Upper lobe of left lung (tissue), 6 donors: Measurements from ENCODE around the gene MSI1. TPM values are rescaled to one million over a fixed set of nuclear protein-coding genes. Genes with fewer than 3 reads are reported as not detected.

Experiments
- ATAC-seq, 2 donors: fragments of 200-7000 bp; cut with Tn5 transposase; one replicate each; pipeline ENCODE4 v1.9.1; 2022; ENCODE audit warnings: mild to moderate bottlenecking in 2 of 2, moderate library complexity in 2 of 2; ENCODE audit not compliant: low FRiP score in 2 of 2
- DNase-seq, 2 donors: peaks; one replicate each; pipeline ENCODE4 v3.0.0-alpha.2; 2019 to 2020
- H3K27ac ChIP-seq, 4 donors: fragments of 200-600 bp; sonication (generic); one replicate each; pipeline ENCODE4 v1.5.1; 2016 to 2019
- H3K27me3 ChIP-seq, 4 donors: fragments of 200-600 bp; sonication (generic); one replicate each; pipeline ENCODE4 v1.5.1; 2017 to 2019
- H3K36me3 ChIP-seq, 4 donors: fragments of 200-600 bp; sonication (generic); one replicate each; pipeline ENCODE4 v1.5.1; 2016 to 2019
- H3K4me1 ChIP-seq, 4 donors: fragments of 200-600 bp; sonication (generic); one replicate each; pipeline ENCODE4 v1.5.1; 2018 to 2019
- H3K4me3 ChIP-seq, 4 donors: fragments of 200-600 bp; sonication (generic); one replicate each; pipeline ENCODE4 v1.5.1; 2017 to 2019; ENCODE audit warnings: mild to moderate bottlenecking in 2 of 4, moderate library complexity in 1 of 4
- H3K9me3 ChIP-seq, 4 donors: fragments of 200-600 bp; sonication (generic); one replicate each; pipeline ENCODE4 v1.5.1; 2018 to 2019
- EP300 ChIP-seq, 4 donors: sonication (generic); formaldehyde crosslinking; IDR thresholded peaks; one replicate each; pipeline ENCODE4 v1.5.1; 2017; ENCODE audit warnings: antibody characterized with exemption in 4 of 4, control low read depth in 2 of 4
- POLR2A ChIP-seq, 4 donors: fragments of 450-650 bp; IDR thresholded peaks; one replicate each; pipeline ENCODE4 v1.5.1; 2016 to 2017; ENCODE audit warnings: antibody characterized with exemption in 4 of 4, mild to moderate bottlenecking in 2 of 4
- POLR2AphosphoS5 ChIP-seq, 2 donors: sonication (generic); formaldehyde crosslinking; IDR thresholded peaks; one replicate each; pipeline ENCODE4 v1.5.1; 2017; ENCODE audit warnings: antibody characterized with exemption in 2 of 2
- WGBS, 2 donors: methylation state at CpG; one replicate each; pipeline ENCODE4 v1.1.5; 2017 to 2018; 5-methylcytosine and 5-hydroxymethylcytosine counted together
- total RNA-seq, 6 donors: library from RNA; depleted of rRNA in 4 of 6; stranded (reverse); fragments of >200 nt in 4 of 6; gene quantifications; one replicate each; pipeline versions ENCODE4 v1.1.0 to v1.2.1, GENCODE V29; 2016 to 2021
- TF ChIP-seq, protein P1 (sequence below), 6 experiments: fragments of 450-650 bp in 4 of 6; fragments of 200-600 bp in 2 of 6; sonication (generic) in 2 of 6; IDR thresholded peaks; one replicate each; pipeline ENCODE4 v1.5.1; 2016 to 2019; ENCODE audit warnings: antibody characterized with exemption in 6 of 6
- donor health status: DM: no; HTN: no; CAD: no; lungs with moderate emphysema.
- donor health status: DM: no; HTN: yes; CAD: no; lungs with severe emphysema.

Gene MSI1
- total RNA-seq, 6 donors from 2014 or later, result 0.43 to 0.91 (median 0.49) TPM; not detected in 1

DNA sequence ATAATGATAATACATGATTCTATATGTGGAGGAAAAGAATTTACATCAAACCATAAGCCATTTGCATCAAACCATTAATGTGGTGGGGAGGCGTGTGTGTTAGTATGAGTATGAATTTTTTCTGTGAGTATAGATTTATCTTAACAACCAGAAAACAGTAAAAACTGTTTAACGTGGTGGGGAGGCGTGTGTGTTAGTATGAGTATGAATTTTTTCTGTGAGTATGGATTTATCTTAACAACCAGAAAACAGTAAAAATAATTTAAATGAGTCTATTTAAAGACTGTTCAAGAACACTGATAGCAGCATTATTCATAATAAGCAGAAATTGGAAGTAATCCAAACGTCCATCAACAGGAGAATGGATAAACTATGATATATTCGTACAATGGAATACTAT lies 9.1 kb upstream of the MSI1 start:
- no peak overlapping the region for H3K4me3 ChIP-seq
- no peak overlapping the region for H3K27ac ChIP-seq
- 70 to 77% methylated on average over 5 of the region's 5 CpGs for WGBS, 2 donors
- no peak for DNase-seq
- no peak for TF ChIP-seq POLR2A (IDR thresholded peaks at IDR 0.05)
- H3K27me3 ChIP-seq, result no peaks in the 10 kb centered on the region
- ATAC-seq, result no peak
- no peaks in the 10 kb centered on the region for H3K9me3 ChIP-seq
- no peaks in the 10 kb centered on the region for H3K4me1 ChIP-seq
- no peaks in the 10 kb centered on the region for H3K36me3 ChIP-seq

DNA sequence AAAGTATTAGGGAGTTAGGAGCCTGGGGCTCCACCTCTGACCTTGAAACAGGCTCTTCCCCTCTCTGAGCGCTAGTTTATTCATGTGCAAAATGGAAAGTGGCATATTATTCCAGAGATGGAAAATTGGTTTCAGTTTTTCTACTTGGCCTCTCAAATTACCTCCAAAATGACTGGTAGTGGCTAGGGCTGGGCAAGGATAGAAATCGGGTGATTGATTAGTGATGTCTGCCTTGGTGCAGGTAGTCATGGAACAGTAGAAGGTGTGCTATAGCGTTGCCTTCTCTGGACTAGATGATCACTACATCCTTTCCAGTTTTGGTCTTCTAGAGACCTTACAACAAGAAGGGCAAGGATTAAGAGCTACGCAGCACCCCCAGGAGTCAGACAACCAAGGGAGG lies 8.6 kb upstream of the MSI1 start:
- H3K4me1 ChIP-seq, result no peaks in the 10 kb centered on the region
- H3K36me3 ChIP-seq, result no peaks in the 10 kb centered on the region
- DNase-seq (no peak), ATAC-seq (no peak)
- no peaks in the 10 kb centered on the region for H3K27me3 ChIP-seq
- no peak overlapping the region for H3K27ac ChIP-seq
- H3K4me3 ChIP-seq, result no peak overlapping the region
- WGBS, 2 donors, result 83 to 90% methylated on average over 4 of the region's 4 CpGs
- TF ChIP-seq POLR2AphosphoS5 (IDR thresholded peaks at IDR 0.05), result no peak
- no peak for TF ChIP-seq POLR2A (IDR thresholded peaks at IDR 0.05)
- TF ChIP-seq, protein P1, sequence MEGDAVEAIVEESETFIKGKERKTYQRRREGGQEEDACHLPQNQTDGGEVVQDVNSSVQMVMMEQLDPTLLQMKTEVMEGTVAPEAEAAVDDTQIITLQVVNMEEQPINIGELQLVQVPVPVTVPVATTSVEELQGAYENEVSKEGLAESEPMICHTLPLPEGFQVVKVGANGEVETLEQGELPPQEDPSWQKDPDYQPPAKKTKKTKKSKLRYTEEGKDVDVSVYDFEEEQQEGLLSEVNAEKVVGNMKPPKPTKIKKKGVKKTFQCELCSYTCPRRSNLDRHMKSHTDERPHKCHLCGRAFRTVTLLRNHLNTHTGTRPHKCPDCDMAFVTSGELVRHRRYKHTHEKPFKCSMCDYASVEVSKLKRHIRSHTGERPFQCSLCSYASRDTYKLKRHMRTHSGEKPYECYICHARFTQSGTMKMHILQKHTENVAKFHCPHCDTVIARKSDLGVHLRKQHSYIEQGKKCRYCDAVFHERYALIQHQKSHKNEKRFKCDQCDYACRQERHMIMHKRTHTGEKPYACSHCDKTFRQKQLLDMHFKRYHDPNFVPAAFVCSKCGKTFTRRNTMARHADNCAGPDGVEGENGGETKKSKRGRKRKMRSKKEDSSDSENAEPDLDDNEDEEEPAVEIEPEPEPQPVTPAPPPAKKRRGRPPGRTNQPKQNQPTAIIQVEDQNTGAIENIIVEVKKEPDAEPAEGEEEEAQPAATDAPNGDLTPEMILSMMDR (IDR thresholded peaks at IDR 0.05), result no peak
- TF ChIP-seq EP300 (IDR thresholded peaks at IDR 0.05), result no peak
- H3K9me3 ChIP-seq, result no peaks in the 10 kb centered on the region

DNA sequence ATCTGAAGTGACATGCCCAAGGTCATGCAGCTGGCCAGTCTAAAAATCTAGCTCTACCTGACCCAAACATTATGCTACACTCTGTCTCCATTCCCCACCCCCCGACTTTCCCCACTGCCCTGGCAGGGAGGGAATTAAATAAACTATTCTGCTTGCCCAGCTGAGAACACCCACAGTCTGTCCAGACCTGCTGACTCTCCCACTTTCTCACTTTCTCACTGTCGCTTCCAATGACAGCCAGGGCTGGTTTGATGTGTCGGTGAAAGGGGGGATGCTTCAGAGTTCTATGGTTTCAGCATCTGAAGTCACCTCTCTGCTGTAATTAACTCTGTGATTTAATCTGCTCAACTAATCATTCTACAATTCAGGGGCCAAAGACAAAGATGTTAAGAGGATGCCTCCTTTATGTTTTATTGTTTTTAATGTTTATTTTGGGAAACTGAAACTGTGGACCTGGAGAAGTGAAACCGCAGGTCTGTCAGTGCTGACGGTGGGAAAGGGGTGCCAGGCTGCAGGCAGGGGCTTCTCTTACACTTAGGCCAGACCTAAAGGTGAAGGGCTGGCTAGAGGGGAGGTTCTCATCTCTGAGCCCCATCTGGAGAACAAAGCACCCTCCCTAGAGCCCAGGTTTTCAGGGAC lies 8.1 kb upstream of the MSI1 start:
- WGBS, 2 donors, result 32 to 42% methylated on average over 5 of the region's 5 CpGs
- no peaks in the 10 kb centered on the region for H3K27me3 ChIP-seq
- DNase-seq, result no peak
- ATAC-seq, result no peak
- H3K9me3 ChIP-seq, result no peaks in the 10 kb centered on the region
- no peak for TF ChIP-seq POLR2A (IDR thresholded peaks at IDR 0.05)
- TF ChIP-seq, protein P1 (IDR thresholded peaks at IDR 0.05), result no peak
- no peak for TF ChIP-seq EP300 (IDR thresholded peaks at IDR 0.05)
- no peak for TF ChIP-seq POLR2AphosphoS5 (IDR thresholded peaks at IDR 0.05)
- no peak overlapping the region for H3K27ac ChIP-seq
- H3K4me3 ChIP-seq, result no peak overlapping the region
- H3K36me3 ChIP-seq, result no peaks in the 10 kb centered on the region
- H3K4me1 ChIP-seq, result no peaks in the 10 kb centered on the region

DNA sequence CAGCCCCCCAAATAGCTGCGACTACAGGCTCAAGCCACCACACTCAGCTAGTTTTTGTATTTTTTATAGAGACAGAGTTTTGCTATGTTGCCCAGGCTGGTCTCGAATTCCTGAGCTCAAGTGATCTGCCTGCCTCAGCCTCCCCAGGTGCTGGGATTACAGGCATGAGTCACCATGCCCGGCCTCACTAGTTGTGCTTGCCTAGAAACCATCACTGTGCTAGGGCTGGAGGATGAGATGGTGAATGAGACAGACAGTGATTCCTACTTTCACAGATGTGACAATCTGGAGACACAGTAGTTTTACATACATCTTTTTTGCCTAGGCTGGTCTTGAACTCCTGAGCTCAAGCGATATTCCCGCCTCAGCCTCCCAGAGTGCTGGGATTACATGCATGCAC lies 7.5 kb upstream of the MSI1 start:
- H3K36me3 ChIP-seq, result no peaks in the 10 kb centered on the region
- H3K27me3 ChIP-seq, result no peaks in the 10 kb centered on the region
- H3K4me1 ChIP-seq, result no peaks in the 10 kb centered on the region
- H3K27ac ChIP-seq, result no peak overlapping the region
- H3K9me3 ChIP-seq, result no peaks in the 10 kb centered on the region
- ATAC-seq (no peak), DNase-seq (no peak)
- 87 to 93% methylated on average over 5 of the region's 5 CpGs for WGBS, 2 donors
- TF ChIP-seq EP300 (IDR thresholded peaks at IDR 0.05), result no peak
- TF ChIP-seq POLR2A (IDR thresholded peaks at IDR 0.05), result no peak
- no peak for TF ChIP-seq POLR2AphosphoS5 (IDR thresholded peaks at IDR 0.05)
- TF ChIP-seq, protein P1 (IDR thresholded peaks at IDR 0.05), result no peak
- no peak overlapping the region for H3K4me3 ChIP-seq

DNA sequence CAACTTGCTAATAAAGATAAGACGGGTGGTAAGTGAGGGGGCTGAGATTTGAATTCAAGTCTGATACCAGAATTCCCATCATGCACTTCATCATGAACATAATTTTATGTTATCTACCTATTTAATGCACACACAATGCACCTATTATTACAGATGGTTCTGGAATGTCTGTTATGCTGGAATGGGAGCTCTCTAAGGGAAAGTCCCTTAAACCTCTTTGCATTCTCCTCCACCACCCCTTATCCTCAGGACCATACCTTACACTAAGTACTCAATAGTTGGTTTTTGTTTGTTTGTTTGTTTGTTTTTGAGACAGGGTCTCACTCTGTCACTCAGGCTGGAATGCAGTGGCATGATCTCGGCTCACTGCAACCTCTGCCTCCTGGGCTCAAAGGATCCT lies 7.0 kb upstream of the MSI1 start:
- 38 to 55% methylated on average over 2 of the region's 2 CpGs for WGBS, 2 donors
- Histone ChIP-seq H3K36me3 (no peaks in the 10 kb centered on the region), H3K4me1 (no peaks in the 10 kb centered on the region), H3K27me3 (peaks cover 0 to 1% (median 0%) of the 10 kb centered on the region in 4 donors), H3K27ac (no peak overlapping the region), H3K9me3 (no peaks in the 10 kb centered on the region), H3K4me3 (no peak overlapping the region)
- TF ChIP-seq, protein P1 (IDR thresholded peaks at IDR 0.05), result no peak
- TF ChIP-seq EP300 (IDR thresholded peaks at IDR 0.05), result no peak
- TF ChIP-seq POLR2A (IDR thresholded peaks at IDR 0.05), result no peak
- no peak for TF ChIP-seq POLR2AphosphoS5 (IDR thresholded peaks at IDR 0.05)
- ATAC-seq (no peak), DNase-seq (no peak)
